GM19395 (cell line): Measurements from ENCODE around the gene KCNH3.

Experiments
- ATAC-seq: cut with Tn5 transposase; IDR thresholded peaks from one replicate; pipeline ENCODE4 v1.9.1; 2021; ENCODE audit warnings: mild to moderate bottlenecking, moderate library complexity; ENCODE audit not compliant: unreplicated experiment

The KCNH3 gene

GRCh38 chr12:49543221-49543913 lies 4.5 kb downstream of the KCNH3 start:
- ATAC-seq: no peak

- no peak for ATAC-seq
Observed at GRCh38 chr12:49543914-49544815, 5.3 kb downstream of the KCNH3 start.

DNA sequence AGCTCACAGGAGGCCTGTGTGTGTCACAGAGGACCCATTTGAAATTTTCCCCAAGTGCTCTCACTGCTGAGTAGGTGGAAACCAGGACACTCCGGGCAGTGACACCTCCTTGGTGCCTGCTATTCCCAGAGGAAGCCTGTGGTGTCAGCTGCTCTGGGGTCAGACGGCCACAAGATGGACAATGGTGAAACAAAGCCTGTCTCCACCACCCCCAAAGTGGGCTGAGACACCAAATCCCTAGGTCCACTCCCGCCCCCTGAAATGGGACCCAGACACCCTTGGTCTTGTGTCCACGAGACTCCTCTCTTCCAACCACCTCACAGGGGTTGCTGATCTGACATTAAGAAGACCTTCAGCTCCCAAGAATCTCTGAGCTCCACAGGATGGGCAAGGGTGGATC lies 7.0 kb downstream of the KCNH3 start:
- no peak for ATAC-seq

DNA sequence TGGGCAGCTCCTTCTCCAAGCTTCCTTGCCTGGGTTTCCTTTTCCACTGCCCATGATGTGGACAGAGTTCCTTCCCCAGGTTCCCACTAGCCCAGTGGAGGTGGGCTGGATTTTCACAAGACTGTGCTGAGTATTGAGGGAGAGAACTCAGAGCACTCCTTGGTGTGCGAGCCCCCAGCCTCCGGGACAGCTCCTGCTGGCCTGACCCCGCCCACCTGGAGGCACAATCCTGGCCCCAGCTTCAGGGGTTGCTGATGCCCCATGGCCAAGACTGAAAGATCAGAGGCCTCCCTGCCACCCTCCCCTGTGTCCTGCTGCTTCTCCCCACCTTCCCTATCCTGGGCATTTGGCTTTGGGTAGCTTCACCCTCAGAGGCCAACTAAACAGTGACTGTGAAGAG lies 7.7 kb downstream of the KCNH3 start:
- ATAC-seq: no peak

DNA sequence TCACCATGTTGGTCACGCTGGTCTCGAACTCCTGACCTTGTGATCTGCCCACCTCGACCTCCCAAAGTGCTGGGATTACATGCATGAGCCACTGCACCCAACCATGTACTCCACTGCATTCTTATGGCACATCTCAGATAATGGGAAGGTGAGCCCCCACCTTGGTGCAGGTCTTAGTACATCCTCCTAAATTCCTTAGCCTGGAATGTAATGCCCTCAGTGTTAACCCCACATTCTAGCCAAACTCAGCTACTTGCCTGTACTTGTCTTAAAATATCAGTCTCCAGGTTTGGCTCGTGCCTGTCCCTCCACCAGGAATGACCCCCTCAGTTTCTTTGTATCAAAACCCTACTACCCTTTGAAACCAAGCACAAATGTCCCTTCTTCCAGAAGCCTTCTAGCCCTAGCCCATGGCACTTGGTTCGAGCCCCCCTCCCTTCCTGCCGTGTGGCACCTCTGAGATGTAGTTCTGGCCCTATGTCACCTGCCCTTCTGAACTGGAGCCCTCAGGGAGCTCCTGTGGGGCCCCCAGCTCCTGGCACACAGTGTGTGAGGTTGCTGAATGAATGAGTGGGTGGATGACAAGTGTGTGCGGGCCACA lies 8.4 kb downstream of the KCNH3 start:
- no peak for ATAC-seq

GRCh38 chr12:49548481-49548821 lies 9.6 kb downstream of the KCNH3 start:
- ATAC-seq: no peak

DNA sequence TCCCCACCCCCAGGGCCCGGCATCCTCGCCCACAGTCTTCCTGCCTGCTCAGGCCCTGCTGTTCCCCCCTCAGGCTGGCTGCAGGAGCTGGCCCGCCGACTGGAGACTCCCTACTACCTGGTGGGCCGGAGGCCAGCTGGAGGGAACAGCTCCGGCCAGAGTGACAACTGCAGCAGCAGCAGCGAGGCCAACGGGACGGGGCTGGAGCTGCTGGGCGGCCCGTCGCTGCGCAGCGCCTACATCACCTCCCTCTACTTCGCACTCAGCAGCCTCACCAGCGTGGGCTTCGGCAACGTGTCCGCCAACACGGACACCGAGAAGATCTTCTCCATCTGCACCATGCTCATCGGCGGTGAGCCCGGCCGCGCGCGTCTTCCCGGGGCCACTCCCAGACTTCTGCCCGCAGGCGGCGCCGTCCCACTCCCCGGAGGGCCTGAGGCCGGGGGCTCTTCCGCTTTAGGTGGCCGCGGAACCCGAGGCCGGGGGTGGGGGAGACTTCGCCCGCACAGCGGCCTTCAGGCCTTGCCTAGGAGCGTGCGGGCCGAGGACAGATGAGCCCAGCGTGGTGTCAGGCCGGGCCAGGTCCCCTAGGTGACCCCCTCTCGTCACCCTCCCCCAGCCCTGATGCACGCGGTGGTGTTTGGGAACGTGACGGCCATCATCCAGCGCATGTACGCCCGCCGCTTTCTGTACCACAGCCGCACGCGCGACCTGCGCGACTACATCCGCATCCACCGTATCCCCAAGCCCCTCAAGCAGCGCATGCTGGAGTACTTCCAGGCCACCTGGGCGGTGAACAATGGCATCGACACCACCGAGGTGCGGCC lies 10.2 kb downstream of the KCNH3 start:
- ATAC-seq: no peak

DNA sequence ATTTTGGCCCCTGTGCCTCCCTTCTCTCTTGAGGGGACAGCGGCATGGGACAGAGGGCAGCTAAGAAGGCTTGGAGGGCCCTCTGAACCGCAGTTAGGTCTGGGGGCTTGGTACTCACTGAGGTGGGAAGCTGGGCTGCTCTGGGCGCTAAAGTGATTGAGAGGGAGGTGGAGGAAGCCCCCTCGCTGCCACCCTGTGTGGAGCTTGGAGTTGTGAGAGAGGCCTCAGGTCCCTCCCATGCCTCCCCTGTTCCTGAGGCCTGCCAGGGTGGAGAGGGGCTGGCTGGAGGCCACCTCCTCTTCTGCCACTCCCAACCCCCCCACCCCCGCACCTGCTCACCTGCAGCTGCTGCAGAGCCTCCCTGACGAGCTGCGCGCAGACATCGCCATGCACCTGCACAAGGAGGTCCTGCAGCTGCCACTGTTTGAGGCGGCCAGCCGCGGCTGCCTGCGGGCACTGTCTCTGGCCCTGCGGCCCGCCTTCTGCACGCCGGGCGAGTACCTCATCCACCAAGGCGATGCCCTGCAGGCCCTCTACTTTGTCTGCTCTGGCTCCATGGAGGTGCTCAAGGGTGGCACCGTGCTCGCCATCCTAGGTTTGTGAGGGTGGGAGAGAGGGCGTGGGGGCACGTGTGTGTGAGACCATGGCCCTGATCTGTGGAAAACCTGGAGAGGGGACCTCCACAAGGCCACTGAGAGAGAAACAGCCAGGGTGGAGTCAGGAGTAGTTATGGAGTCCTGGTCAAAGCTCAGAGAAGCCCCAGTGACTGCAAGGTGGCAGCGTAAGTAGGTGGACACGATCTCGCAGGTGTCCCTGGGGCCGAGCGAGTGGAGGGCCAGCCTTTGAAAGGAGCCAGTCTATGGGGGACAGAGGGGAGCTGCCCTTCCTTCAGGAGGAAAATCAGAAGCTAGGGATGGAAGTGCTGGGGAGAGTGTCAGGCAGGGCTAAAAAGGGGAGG lies 11.2 kb downstream of the KCNH3 start:
- no peak for ATAC-seq

GRCh38 chr12:49550693-49551252 lies 11.9 kb downstream of the KCNH3 start:
- ATAC-seq: no peak

GRCh38 chr12:49552014-49552413 lies 13.2 kb downstream of the KCNH3 start:
- no peak for ATAC-seq

GRCh38 chr12:49552425-49552824 lies 13.6 kb downstream of the KCNH3 start:
- ATAC-seq: no peak

GRCh38 chr12:49552899-49553298 lies 14.1 kb downstream of the KCNH3 start:
- ATAC-seq: no peak

GRCh38 chr12:49553512-49554088 lies 14.8 kb downstream of the KCNH3 start:
- ATAC-seq: no peak

DNA sequence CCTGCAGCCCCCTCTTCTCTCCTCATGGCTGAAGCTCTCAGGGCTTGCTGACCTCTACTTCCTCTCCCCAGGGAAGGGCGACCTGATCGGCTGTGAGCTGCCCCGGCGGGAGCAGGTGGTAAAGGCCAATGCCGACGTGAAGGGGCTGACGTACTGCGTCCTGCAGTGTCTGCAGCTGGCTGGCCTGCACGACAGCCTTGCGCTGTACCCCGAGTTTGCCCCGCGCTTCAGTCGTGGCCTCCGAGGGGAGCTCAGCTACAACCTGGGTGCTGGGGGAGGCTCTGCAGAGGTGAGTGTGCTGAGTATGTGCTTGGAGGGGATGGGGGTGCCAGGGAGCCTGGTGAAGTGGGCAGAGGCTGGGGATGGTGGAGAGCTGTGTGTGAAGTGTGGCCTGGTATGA lies 15.4 kb downstream of the KCNH3 start:
- ATAC-seq: no peak

GRCh38 chr12:49555631-49556390 lies 17.0 kb downstream of the KCNH3 start:
- ATAC-seq: no peak

GRCh38 chr12:49556391-49557186 lies 17.8 kb downstream of the KCNH3 start:
- no peak for ATAC-seq

- ATAC-seq: no peak
Observed at GRCh38 chr12:49557187-49557916, 18.5 kb downstream of the KCNH3 start.
